ENCODE data around the gene RNF169. TPM values are rescaled to one million over a fixed set of nuclear protein-coding genes. Genes with fewer than 3 reads are reported as not detected.
A peak's percentile ranks its signal among the peaks of the same experiment; 100 is the strongest.

The RNF169 gene
- total and polyA plus RNA-seq, 9 of the 15 experiments (the other 6 are each of a cell fraction or from before 2014, with no cell fraction given): 0.68 to 18.1 (median 10.1) TPM

DNA sequence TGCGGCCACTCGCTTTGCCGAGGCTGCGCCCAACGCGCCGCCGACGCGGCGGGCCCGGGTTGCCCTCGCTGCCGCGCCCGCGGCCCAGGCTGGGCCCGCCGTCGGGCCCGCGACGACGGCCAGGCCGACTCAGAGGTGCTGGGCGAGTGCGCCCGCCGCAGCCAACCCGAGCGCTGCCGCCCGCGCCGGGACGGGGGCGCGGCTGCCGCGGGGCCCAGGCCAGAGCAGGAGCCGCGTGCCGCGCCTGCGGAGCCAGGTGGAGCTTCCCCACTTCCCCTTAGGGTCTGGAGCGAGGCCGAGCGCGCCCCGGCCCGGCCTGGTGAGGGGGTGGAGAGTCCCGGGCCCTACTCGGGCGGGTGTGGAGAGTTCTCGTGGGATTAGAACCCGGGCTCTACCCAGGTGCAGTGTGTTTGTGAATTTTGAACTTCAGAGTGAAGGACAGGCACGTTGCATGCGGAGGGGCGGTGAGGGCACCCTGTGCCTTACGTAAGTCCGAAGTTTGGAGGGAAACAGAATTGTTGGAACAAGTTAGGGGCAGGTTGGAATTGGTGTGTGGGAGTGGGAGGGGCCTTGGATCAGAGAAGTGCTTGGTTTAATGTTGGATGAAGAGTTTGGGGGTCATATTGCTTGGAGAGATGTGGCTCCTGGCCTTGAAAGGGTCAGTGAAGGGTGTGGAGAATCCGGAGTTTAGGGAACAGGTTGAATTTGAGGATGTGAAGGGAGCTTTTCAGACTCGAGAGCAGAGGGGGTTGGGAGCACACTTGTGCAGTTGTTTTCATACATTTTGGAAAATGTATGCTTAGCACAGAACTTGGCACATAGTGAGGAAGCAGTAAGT is 697 bp downstream of the RNF169 start (continued):
- TF ChIP-seq NFYB (IDR thresholded peaks at IDR 0.05; ENCODE audit: extremely low read depth, insufficient read length) (no peak), MAX (CRISPR knock-in tag; IDR thresholded peaks at IDR 0.05) (peak; percentile 93), ZBTB26 (CRISPR knock-in tag; IDR thresholded peaks at IDR 0.05) (0 out of 2 replicates have a peak, but pooled peaks have one; percentile 18), BDP1 (IDR thresholded peaks at IDR 0.05; ENCODE audit: insufficient read depth, insufficient read length) (no peak), ELF4 (CRISPR knock-in tag; IDR thresholded peaks at IDR 0.05) (no peak), PHTF2 (CRISPR knock-in tag; IDR thresholded peaks at IDR 0.05) (no peak), ZNF165 (CRISPR knock-in tag; IDR thresholded peaks at IDR 0.05; ENCODE audit: borderline replicate concordance) (no peak), EZH2 (IDR thresholded peaks at IDR 0.05; ENCODE audit: borderline replicate concordance, low read depth, low read length) (no peak), ZZZ3 (IDR thresholded peaks at IDR 0.05) (no peak), POLR2A (conservative IDR thresholded peaks at IDR 0.05) (0 out of 2 replicates have a peak, but pooled peaks have one; percentile 5)
- TF ChIP-seq, protein P1, sequence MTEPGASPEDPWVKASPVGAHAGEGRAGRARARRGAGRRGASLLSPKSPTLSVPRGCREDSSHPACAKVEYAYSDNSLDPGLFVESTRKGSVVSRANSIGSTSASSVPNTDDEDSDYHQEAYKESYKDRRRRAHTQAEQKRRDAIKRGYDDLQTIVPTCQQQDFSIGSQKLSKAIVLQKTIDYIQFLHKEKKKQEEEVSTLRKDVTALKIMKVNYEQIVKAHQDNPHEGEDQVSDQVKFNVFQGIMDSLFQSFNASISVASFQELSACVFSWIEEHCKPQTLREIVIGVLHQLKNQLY (CRISPR knock-in tag; conservative IDR thresholded peaks at IDR 0.05): no peak
- TF ChIP-seq, protein P2, sequence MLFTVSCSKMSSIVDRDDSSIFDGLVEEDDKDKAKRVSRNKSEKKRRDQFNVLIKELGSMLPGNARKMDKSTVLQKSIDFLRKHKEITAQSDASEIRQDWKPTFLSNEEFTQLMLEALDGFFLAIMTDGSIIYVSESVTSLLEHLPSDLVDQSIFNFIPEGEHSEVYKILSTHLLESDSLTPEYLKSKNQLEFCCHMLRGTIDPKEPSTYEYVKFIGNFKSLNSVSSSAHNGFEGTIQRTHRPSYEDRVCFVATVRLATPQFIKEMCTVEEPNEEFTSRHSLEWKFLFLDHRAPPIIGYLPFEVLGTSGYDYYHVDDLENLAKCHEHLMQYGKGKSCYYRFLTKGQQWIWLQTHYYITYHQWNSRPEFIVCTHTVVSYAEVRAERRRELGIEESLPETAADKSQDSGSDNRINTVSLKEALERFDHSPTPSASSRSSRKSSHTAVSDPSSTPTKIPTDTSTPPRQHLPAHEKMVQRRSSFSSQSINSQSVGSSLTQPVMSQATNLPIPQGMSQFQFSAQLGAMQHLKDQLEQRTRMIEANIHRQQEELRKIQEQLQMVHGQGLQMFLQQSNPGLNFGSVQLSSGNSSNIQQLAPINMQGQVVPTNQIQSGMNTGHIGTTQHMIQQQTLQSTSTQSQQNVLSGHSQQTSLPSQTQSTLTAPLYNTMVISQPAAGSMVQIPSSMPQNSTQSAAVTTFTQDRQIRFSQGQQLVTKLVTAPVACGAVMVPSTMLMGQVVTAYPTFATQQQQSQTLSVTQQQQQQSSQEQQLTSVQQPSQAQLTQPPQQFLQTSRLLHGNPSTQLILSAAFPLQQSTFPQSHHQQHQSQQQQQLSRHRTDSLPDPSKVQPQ (CRISPR knock-in tag; IDR thresholded peaks at IDR 0.05; ENCODE audit: borderline replicate concordance): no peak
- TF ChIP-seq, protein P3, sequence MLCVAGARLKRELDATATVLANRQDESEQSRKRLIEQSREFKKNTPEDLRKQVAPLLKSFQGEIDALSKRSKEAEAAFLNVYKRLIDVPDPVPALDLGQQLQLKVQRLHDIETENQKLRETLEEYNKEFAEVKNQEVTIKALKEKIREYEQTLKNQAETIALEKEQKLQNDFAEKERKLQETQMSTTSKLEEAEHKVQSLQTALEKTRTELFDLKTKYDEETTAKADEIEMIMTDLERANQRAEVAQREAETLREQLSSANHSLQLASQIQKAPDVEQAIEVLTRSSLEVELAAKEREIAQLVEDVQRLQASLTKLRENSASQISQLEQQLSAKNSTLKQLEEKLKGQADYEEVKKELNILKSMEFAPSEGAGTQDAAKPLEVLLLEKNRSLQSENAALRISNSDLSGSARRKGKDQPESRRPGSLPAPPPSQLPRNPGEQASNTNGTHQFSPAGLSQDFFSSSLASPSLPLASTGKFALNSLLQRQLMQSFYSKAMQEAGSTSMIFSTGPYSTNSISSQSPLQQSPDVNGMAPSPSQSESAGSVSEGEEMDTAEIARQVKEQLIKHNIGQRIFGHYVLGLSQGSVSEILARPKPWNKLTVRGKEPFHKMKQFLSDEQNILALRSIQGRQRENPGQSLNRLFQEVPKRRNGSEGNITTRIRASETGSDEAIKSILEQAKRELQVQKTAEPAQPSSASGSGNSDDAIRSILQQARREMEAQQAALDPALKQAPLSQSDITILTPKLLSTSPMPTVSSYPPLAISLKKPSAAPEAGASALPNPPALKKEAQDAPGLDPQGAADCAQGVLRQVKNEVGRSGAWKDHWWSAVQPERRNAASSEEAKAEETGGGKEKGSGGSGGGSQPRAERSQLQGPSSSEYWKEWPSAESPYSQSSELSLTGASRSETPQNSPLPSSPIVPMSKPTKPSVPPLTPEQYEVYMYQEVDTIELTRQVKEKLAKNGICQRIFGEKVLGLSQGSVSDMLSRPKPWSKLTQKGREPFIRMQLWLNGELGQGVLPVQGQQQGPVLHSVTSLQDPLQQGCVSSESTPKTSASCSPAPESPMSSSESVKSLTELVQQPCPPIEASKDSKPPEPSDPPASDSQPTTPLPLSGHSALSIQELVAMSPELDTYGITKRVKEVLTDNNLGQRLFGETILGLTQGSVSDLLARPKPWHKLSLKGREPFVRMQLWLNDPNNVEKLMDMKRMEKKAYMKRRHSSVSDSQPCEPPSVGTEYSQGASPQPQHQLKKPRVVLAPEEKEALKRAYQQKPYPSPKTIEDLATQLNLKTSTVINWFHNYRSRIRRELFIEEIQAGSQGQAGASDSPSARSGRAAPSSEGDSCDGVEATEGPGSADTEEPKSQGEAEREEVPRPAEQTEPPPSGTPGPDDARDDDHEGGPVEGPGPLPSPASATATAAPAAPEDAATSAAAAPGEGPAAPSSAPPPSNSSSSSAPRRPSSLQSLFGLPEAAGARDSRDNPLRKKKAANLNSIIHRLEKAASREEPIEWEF (CRISPR knock-in tag; IDR thresholded peaks at IDR 0.05): no peak

Measured in K562 (cell line).